AG09309 (cell line): ENCODE data around the gene FAAP100.

Source experiments
- DNase-seq: peaks from one replicate; pipeline ENCODE4 v3.0.0-alpha.2; 2010; ENCODE audit warnings: low read depth
- H3K4me3 ChIP-seq: 2 replicates; pipeline ENCODE4 v1.5.1; 2011; ENCODE audit warnings: mild to moderate bottlenecking, low read depth, low read length, moderate library complexity; ENCODE audit not compliant: control insufficient read depth
- CTCF ChIP-seq: IDR thresholded peaks from 2 replicates; pipeline ENCODE4 v1.5.1; 2011; ENCODE audit warnings: mild to moderate bottlenecking, low read depth, low read length, inconsistent platforms; ENCODE audit not compliant: insufficient read depth, control insufficient read depth; ENCODE audit errors: missing control alignments

The FAAP100 gene

GRCh38 chr17:81498953-81499600 is 53.1 kb downstream of the FAAP100 start:
- DNase-seq = no peak
- no peak for TF ChIP-seq CTCF
- no peak overlapping the region for H3K4me3 ChIP-seq

- no peak overlapping the region for H3K4me3 ChIP-seq
- DNase-seq = no peak
- TF ChIP-seq CTCF = no peak
Observed at GRCh38 chr17:81494626-81495377, 57.4 kb downstream of the FAAP100 start.

GRCh38 chr17:81493198-81494038 is 58.7 kb downstream of the FAAP100 start:
- DNase-seq = no peak
- no peak for TF ChIP-seq CTCF
- H3K4me3 ChIP-seq = no peak overlapping the region

- no peak for TF ChIP-seq CTCF
- DNase-seq = no peak
- H3K4me3 ChIP-seq = no peak overlapping the region
Observed at GRCh38 chr17:81492706-81493105, 59.4 kb downstream of the FAAP100 start.

- no peak for TF ChIP-seq CTCF
- no peak overlapping the region for H3K4me3 ChIP-seq
- DNase-seq = no peak
Observed at GRCh38 chr17:81492202-81492601, 60.0 kb downstream of the FAAP100 start.

- TF ChIP-seq CTCF = no peak
- H3K4me3 ChIP-seq = no peak overlapping the region
- DNase-seq = no peak
Observed at GRCh38 chr17:81491761-81492160, 60.4 kb downstream of the FAAP100 start.
